UCSD-AML1 (cell line): Measurements from ENCODE around the gene EDC4.
"Not testable (repeated sequence)": the region's sequence is repeated elsewhere in the genome, so short reads cannot be mapped to it uniquely, and the experiment has no call there.

Experiments
- DNase-seq: peaks from one replicate; lab custom pipeline; 2025; ENCODE audit not compliant: unreplicated experiment; lab: John Stamatoyannopoulos, UW

EDC4 gene, protein sequence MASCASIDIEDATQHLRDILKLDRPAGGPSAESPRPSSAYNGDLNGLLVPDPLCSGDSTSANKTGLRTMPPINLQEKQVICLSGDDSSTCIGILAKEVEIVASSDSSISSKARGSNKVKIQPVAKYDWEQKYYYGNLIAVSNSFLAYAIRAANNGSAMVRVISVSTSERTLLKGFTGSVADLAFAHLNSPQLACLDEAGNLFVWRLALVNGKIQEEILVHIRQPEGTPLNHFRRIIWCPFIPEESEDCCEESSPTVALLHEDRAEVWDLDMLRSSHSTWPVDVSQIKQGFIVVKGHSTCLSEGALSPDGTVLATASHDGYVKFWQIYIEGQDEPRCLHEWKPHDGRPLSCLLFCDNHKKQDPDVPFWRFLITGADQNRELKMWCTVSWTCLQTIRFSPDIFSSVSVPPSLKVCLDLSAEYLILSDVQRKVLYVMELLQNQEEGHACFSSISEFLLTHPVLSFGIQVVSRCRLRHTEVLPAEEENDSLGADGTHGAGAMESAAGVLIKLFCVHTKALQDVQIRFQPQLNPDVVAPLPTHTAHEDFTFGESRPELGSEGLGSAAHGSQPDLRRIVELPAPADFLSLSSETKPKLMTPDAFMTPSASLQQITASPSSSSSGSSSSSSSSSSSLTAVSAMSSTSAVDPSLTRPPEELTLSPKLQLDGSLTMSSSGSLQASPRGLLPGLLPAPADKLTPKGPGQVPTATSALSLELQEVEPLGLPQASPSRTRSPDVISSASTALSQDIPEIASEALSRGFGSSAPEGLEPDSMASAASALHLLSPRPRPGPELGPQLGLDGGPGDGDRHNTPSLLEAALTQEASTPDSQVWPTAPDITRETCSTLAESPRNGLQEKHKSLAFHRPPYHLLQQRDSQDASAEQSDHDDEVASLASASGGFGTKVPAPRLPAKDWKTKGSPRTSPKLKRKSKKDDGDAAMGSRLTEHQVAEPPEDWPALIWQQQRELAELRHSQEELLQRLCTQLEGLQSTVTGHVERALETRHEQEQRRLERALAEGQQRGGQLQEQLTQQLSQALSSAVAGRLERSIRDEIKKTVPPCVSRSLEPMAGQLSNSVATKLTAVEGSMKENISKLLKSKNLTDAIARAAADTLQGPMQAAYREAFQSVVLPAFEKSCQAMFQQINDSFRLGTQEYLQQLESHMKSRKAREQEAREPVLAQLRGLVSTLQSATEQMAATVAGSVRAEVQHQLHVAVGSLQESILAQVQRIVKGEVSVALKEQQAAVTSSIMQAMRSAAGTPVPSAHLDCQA (N-terminal part only)

GRCh38 chr16:67872631-67873434 is at the start of gene EDC4:
EDC4 (plus strand) TSS chr16:67873052; CDS start chr16:67873262, 210 bp downstream.
- DNase-seq: peak; percentile 85

DNA sequence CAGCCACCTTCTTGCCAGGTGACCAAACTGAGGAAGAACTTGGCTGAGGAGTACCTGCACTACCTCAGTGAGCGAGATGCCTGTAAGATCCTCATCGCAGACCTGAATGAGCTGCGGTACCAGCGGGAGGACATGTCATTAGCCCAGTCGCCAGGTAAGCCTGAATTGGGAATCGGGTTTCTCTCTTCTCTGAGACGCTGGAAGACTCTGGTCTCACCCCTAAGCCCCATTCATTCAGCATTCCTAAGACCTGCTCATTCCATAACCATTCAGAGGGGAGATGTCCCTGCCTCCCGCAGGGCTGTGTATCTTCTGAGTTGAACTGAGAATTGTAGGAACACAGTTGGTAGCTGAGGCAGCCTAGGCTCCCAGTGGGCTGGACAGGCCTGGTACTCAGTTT is 47.7 kb upstream of the EDC4 start:
- DNase-seq: no peak

GRCh38 chr16:67825906-67826305 is 46.9 kb upstream of the EDC4 start:
- no peak for DNase-seq

DNA sequence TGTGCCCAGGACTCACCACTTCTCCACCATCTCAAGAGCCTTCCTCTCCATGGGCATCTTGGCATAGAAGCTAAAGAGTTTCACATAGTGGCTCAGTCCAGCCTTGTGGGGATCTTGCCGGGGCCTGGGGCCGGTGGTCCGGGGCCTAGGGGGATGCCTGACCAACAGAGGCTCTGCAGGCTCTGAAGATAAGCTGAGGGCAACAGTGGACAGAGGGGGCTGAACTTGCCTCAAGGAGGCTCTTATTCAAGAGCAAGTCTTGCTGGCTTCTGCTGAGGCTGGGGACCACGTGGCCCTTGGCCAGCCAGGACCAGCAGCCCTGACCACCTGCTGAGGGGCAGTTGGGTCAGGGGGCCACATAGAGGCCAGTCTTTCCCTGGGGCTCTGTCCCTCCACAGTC is 44.2 kb upstream of the EDC4 start:
- no peak for DNase-seq

DNA sequence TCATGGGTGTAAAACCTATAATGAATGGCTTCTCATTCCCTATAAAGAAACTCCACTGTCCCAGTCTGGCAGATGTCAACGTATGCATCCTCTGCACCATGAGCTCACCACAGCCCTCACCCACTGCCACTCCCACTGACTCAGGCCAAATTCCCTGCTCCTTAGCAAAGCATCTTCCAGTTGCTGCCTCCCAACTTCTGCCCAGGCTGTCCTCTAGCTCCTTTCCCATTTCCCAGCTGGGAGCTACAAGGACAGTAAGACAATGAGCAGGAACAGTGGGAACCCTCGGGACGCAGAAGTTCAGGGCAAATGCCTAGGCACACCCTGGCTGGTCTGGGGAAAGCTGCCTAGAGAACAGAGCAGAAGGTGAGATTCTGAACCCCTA is 39.8 kb upstream of the EDC4 start:
- DNase-seq: no peak

- peak; percentile 91 for DNase-seq
These were observed 39.2 kb upstream of the EDC4 start for GRCh38 chr16:67833415-67834241.

GRCh38 chr16:67834242-67834614 is 38.6 kb upstream of the EDC4 start:
- no peak for DNase-seq

DNA sequence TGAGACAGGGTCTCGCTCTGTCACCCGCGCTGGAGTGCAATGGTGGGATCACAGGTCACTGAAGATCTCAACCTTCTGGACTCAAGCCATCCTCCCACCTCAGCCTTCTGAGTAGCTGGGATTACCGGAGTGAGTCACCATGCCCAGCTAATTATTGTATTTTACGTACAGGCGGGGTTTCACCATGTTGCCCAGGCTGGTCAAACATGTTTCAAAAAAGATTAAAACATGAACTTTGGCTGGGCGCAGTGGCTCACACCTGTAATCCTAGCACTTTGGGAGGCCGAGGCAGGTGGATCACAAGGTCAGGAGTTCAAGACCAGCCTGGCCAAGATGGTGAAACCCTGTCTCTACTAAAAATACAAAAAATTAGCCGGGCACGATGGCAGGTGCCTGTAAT is 35.7 kb upstream of the EDC4 start:
- not testable (repeated sequence) for DNase-seq

- DNase-seq: no peak
These were observed 35.0 kb upstream of the EDC4 start for GRCh38 chr16:67837811-67838210.

DNA sequence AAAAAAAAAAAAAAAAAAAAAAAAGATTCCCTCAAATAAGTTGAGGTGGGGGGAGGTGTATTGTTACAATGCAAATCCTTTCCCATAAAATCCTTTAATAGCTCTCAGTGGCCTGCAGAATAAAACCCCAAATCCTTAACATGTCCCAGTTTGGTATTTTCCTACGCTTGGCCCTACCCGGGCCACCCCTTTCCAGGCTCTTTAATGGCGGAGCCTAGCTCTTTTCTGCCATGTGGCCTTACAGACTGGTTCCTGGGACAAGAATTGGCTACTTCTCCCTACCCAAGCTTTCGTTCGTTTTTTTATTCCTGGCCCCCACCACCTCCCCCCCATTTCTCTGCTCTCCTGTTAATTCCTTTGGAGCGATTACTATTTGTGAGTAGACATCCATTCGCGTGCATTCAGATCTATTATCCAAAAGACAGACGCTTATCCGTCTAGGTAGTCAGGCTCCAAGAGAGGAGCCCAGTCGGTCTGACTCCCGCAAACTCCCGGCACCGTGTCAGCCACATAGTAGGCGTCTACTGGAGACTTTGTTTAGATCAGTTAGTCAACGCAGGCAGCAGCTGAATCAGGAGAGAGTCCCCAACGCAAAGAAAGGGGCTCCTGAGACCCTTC is 31.5 kb upstream of the EDC4 start:
- DNase-seq: no peak

DNA sequence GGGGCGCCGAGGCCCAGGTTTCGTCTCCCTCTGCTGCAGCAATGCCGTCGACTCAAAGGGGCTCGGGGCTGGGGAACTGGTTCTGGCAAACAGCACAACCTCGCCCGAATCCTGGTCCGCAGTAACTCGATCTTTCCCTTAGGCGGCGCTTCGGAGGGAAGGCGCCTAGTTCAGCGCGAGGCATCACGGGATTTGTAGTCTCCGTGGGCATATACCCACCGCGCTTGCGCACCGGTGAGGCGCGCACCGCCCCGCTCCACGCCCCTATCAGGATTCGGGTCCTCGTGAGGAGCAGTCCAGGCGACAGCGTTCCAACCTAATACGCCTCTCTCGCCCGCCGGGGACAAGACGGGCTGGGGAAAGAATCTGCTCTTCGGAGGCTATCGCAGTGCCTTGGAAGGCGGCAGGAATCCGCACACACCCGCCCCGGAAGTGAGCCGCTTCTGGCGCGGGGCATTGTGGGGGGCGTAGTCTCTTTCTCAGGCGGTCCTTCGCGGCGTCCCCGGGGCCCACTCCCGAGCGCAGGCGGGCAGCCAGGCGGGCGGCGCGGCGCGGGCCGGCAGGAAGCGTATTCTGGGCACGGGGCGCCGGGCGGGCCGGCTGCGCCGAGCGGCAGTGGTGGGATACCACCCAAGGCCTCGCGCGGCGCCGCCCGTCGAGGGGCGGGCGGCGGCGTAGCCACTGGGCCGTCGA is 30.9 kb upstream of the EDC4 start, which contains the start of gene THAP11:
TSS of gene THAP11 (plus strand) at position 505 of the 693 bp plus-strand sequence. CDS start 235 bp downstream, outside the sequence.
- peak; percentile 94 for DNase-seq

DNA sequence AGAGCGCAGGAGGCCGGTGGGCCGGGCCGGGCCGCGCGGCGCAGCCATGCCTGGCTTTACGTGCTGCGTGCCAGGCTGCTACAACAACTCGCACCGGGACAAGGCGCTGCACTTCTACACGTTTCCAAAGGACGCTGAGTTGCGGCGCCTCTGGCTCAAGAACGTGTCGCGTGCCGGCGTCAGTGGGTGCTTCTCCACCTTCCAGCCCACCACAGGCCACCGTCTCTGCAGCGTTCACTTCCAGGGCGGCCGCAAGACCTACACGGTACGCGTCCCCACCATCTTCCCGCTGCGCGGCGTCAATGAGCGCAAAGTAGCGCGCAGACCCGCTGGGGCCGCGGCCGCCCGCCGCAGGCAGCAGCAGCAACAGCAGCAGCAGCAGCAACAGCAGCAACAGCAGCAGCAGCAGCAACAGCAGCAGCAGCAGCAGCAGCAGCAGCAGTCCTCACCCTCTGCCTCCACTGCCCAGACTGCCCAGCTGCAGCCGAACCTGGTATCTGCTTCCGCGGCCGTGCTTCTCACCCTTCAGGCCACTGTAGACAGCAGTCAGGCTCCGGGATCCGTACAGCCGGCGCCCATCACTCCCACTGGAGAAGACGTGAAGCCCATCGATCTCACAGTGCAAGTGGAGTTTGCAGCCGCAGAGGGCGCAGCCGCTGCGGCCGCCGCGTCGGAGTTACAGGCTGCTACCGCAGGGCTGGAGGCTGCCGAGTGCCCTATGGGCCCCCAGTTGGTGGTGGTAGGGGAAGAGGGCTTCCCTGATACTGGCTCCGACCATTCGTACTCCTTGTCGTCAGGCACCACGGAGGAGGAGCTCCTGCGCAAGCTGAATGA is 30.1 kb upstream of the EDC4 start:
- DNase-seq: peak; percentile 82

- DNase-seq: no peak
These were observed 29.5 kb upstream of the EDC4 start for GRCh38 chr16:67843343-67843765.

GRCh38 chr16:67844497-67844896 is 28.4 kb upstream of the EDC4 start:
- DNase-seq: no peak

GRCh38 chr16:67845291-67846062 is 27.4 kb upstream of the EDC4 start:
- DNase-seq: no peak

- no peak for DNase-seq
These were observed 26.9 kb upstream of the EDC4 start for GRCh38 chr16:67846063-67846319.
